K562 (cell line): ENCODE data around the gene DPH6. TPM values are rescaled to one million over a fixed set of nuclear protein-coding genes. Genes with fewer than 3 reads are reported as not detected.

Experiments used
- ATAC-seq: fragments of 200-7000 bp; cut with Tn5 transposase; 3 replicates; pipeline ENCODE4 v1.9.1; 2020; ENCODE audit warnings: moderate library complexity
- BruUV-seq: library from RNA; stranded (reverse); fragments of 400-500 nt; replicated peaks from 2 replicates; lab custom pipeline; 2021; lab: Mats Ljungman, UMichigan
- CTCF ChIA-PET: fragments of 300-600 bp; formaldehyde crosslinking; extraction: SDS; loops from one replicate; lab custom pipeline; 2021; ENCODE audit warnings: low intra/inter-chr PET ratio; lab: Yijun Ruan, JAX
- POLR2A ChIA-PET: fragments of 300-600, 350-650 bp; sonication (Branson Sonifier 250); formaldehyde crosslinking; extraction: SDS; loops from one replicate; lab custom pipeline; 2021; ENCODE audit warnings: antibody characterized with exemption, inconsistent platforms; lab: Yijun Ruan, JAX
- DNase-seq, 4 experiments: peaks; one replicate each; pipeline versions ENCODE4 v3.0.0 to v3.0.0-alpha.2; 2011 to 2018; ENCODE audit warnings: low spot score in 3 of 4, mixed read lengths in 3 of 4; ENCODE audit errors: extremely low read depth in 1 of 4
- FAIRE-seq: peaks from 2 replicates; lab custom pipeline; 2011; peaks lifted over from hg19 to GRCh38; lab: Jason Lieb, UNC
- H2AFZ ChIP-seq: 2 replicates; pipeline ENCODE4 v1.6.0; 2011; ENCODE audit warnings: low read depth, low read length, control low read depth, inconsistent platforms
- H3K27ac ChIP-seq: fragments of 200-600 bp; 3 replicates; pipeline ENCODE4 v1.8.0; 2011; ENCODE audit warnings: low read depth, mild to moderate bottlenecking, control low read depth, inconsistent platforms, low read length, moderate library complexity, mixed read lengths; ENCODE audit errors: extremely low read depth
- H3K27me3 ChIP-seq, 2 experiments: fragments of 300-600 bp in 1 of 2; 2 replicates in 1 of 2; 3 replicates in 1 of 2; pipeline versions ENCODE4 v1.6.0 to v1.8.0; 2011; ENCODE audit warnings: inconsistent platforms in 2 of 2, low read length in 2 of 2, mild to moderate bottlenecking in 1 of 2, mixed read lengths in 1 of 2, moderate library complexity in 1 of 2; ENCODE audit not compliant: control insufficient read depth in 2 of 2, insufficient read depth in 2 of 2
- H3K36me3 ChIP-seq: fragments of 300-600 bp; 3 replicates; pipeline ENCODE4 v1.8.0; 2011; ENCODE audit warnings: mild to moderate bottlenecking, low read length, inconsistent platforms; ENCODE audit not compliant: control insufficient read depth, insufficient read depth
- H3K4me1 ChIP-seq, 2 experiments: fragments of 200-600 bp in 1 of 2; replicated peaks in 1 of 2; 2 replicates in 1 of 2; 3 replicates in 1 of 2; pipeline versions ENCODE4 v1.5.1 to v1.8.0; 2011; ENCODE audit warnings: inconsistent platforms in 2 of 2, low read length in 2 of 2, mild to moderate bottlenecking in 1 of 2, mixed read lengths in 1 of 2, moderate library complexity in 1 of 2; ENCODE audit not compliant: control insufficient read depth in 2 of 2, insufficient read depth in 2 of 2
- H3K4me2 ChIP-seq: 2 replicates; pipeline ENCODE4 v1.6.1; 2011; ENCODE audit warnings: low read length, control low read depth, inconsistent platforms, mixed read lengths; ENCODE audit not compliant: insufficient read depth
- H3K4me3 ChIP-seq: fragments of 200-600 bp; sonication (generic), shearing (Covaris generic); 2 replicates; pipeline ENCODE4 v1.5.1; 2016; ENCODE audit warnings: control low read depth, inconsistent platforms
- H3K79me2 ChIP-seq: fragments of 200-600 bp; 3 replicates; pipeline ENCODE4 v1.8.0; 2011; ENCODE audit warnings: low read length, inconsistent platforms; ENCODE audit not compliant: control insufficient read depth, insufficient read depth
- H3K9ac ChIP-seq, 2 experiments: 2 replicates each; pipeline versions ENCODE4 v1.6.0 to v1.6.1; 2011; ENCODE audit warnings: low read depth in 2 of 2, low read length in 2 of 2, control low read depth in 1 of 2, inconsistent platforms in 1 of 2, mild to moderate bottlenecking in 1 of 2, mixed read lengths in 1 of 2; ENCODE audit not compliant: insufficient read depth in 1 of 2
- H3K9me1 ChIP-seq: one replicate; pipeline ENCODE4 v1.6.0; 2011; ENCODE audit warnings: inconsistent platforms, mild to moderate bottlenecking, low read length, moderate library complexity; ENCODE audit not compliant: control insufficient read depth, insufficient read depth
- H3K9me3 ChIP-seq: replicated peaks from 2 replicates; pipeline ENCODE4 v1.5.1; 2011; ENCODE audit warnings: low read depth, low read length, inconsistent platforms; ENCODE audit not compliant: control insufficient read depth, insufficient read depth
- H4K20me1 ChIP-seq: replicated peaks from 2 replicates; pipeline ENCODE4 v1.6.1; 2011; ENCODE audit warnings: low read length, inconsistent platforms, mixed read lengths; ENCODE audit not compliant: control insufficient read depth, insufficient read depth
- FOXJ3 ChIP-seq: sonication (generic); formaldehyde crosslinking; IDR thresholded peaks from 2 replicates; pipeline ENCODE4 v1.4.0; 2020; ENCODE audit warnings: mild to moderate bottlenecking, missing genetic modification reagents
- MEIS2 ChIP-seq: fragments of 450-650 bp; IDR thresholded peaks from 2 replicates; pipeline ENCODE4 v1.6.1; 2014; ENCODE audit warnings: mild to moderate bottlenecking; ENCODE audit not compliant: partially characterized antibody
- NCOA2 ChIP-seq, 2 experiments: fragments of 450-650 bp; IDR thresholded peaks; 2 replicates each; pipeline ENCODE4 v1.6.1; 2018; ENCODE audit warnings: mild to moderate bottlenecking in 2 of 2, moderate library complexity in 1 of 2; ENCODE audit not compliant: partially characterized antibody in 2 of 2
- WGBS: fragments of 100-300 bp; shearing (Covaris generic); methylation state at CpG from one replicate; pipeline ENCODE4 v1.1.6; 2016; ENCODE audit warnings: low coverage, mixed read lengths; ENCODE audit not compliant: insufficient coverage; ENCODE audit errors: missing lambda C conversion rate; 5-methylcytosine and 5-hydroxymethylcytosine counted together
- in situ Hi-C: fragments of 300-500 bp; cut with MboI; formaldehyde crosslinking; loops from 4 replicates; pipeline ENCODE4 v1.15.0; 2018; ENCODE audit warnings: inconsistent platforms, mixed read lengths
- intact Hi-C: fragments of 100-400 bp; cut with micrococcal nuclease; formaldehyde crosslinking; loops from 2 replicates; pipeline ENCODE4 v1.14.2; 2022
- polyA plus RNA-seq, 8 experiments: library from polyadenylated mRNA; depleted of rRNA in 4 of 8; stranded (reverse) in 5 of 8; unstranded in 3 of 8; fragments of >200 nt; fragmentation: Nextera tagmentation in 2 of 8; fragmentation: Illumina TruSeq in 1 of 8; extraction: Ambion mirVana in 2 of 8; extraction: Trizol in 1 of 8; gene quantifications; 2 replicates each; pipeline versions ENCODE4 v1.2.1 to v1.2.3, GENCODE V29; 2011 to 2014; ENCODE audit warnings: inconsistent platforms in 1 of 8, missing spikeins in 1 of 8
- total RNA-seq, 7 experiments: library from RNA; depleted of rRNA in 6 of 7; stranded (reverse); fragments of >200 nt in 6 of 7; fragmentation: Illumina TruSeq in 2 of 7; extraction: Trizol in 2 of 7; gene quantifications; 2 replicates each; pipeline versions ENCODE4 v1.2.1 to v1.2.3, GENCODE V29; 2011 to 2021; ENCODE audit warnings: low replicate concordance in 1 of 7
- TF ChIP-seq, protein P1 (sequence below): sonication (generic); formaldehyde crosslinking; IDR thresholded peaks from 2 replicates; pipeline ENCODE4 v1.8.1; 2023; ENCODE audit warnings: mild to moderate bottlenecking, missing genetic modification reagents
- TF ChIP-seq, protein P2 (sequence below): fragments of 450-650 bp; IDR thresholded peaks from 2 replicates; pipeline ENCODE4 v1.6.1; 2014; ENCODE audit warnings: low read depth, mild to moderate bottlenecking, moderate library complexity, borderline replicate concordance
- TF ChIP-seq, protein P3 (sequence below): fragments of 450-650 bp; IDR thresholded peaks from 2 replicates; pipeline ENCODE4 v1.6.1; 2016; ENCODE audit warnings: missing biosample characterization, missing genetic modification characterization

Gene DPH6
- total and polyA plus RNA-seq, 9 of the 15 experiments (the other 6 are each of a cell fraction or from before 2014, with no cell fraction given): 10.1 to 69.1 (median 18.8) TPM

DNA sequence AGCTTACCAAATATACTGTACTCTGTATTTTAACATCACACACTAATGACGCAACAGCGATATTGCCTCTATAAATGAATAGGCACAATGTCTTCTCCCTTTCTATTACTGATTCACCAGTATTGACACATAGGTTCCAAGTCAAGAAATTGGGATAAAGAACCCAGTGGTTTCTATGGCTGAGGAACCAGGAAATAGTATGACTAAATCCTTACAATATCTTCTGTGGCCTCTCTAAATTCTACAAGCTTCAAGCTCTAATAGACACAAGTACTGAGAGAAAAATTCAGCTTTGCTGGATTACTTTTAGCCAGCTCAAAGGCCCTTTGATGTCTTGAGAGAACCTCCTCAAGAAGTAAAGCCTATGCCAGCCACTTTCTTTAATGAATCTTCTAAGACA, 162.5 kb downstream of the DPH6 start:
- Histone ChIP-seq H3K4me2 (no peak overlapping the region), H3K79me2 (no peaks in the 10 kb centered on the region), H4K20me1 (no peaks in the 10 kb centered on the region), H3K9me1 (no peaks in the 10 kb centered on the region), H2AFZ (no peak overlapping the region), H3K27ac (no peak overlapping the region), H3K4me3 (no peak overlapping the region), H3K9me3 (no peaks in the 10 kb centered on the region), H3K9ac (no peak overlapping the region), H3K27me3 (no peaks in the 10 kb centered on the region), H3K4me1 (no peaks in the 10 kb centered on the region), H3K36me3 (no peaks in the 10 kb centered on the region)
- WGBS: 96% methylated on average over 2 of the region's 2 CpGs
- no peak for ATAC-seq
- TF ChIP-seq, protein P1, sequence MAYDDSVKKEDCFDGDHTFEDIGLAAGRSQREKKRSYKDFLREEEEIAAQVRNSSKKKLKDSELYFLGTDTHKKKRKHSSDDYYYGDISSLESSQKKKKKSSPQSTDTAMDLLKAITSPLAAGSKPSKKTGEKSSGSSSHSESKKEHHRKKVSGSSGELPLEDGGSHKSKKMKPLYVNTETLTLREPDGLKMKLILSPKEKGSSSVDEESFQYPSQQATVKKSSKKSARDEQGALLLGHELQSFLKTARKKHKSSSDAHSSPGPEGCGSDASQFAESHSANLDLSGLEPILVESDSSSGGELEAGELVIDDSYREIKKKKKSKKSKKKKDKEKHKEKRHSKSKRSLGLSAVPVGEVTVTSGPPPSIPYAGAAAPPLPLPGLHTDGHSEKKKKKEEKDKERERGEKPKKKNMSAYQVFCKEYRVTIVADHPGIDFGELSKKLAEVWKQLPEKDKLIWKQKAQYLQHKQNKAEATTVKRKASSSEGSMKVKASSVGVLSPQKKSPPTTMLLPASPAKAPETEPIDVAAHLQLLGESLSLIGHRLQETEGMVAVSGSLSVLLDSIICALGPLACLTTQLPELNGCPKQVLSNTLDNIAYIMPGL (CRISPR knock-in tag): no peak
- TF ChIP-seq, protein P2, sequence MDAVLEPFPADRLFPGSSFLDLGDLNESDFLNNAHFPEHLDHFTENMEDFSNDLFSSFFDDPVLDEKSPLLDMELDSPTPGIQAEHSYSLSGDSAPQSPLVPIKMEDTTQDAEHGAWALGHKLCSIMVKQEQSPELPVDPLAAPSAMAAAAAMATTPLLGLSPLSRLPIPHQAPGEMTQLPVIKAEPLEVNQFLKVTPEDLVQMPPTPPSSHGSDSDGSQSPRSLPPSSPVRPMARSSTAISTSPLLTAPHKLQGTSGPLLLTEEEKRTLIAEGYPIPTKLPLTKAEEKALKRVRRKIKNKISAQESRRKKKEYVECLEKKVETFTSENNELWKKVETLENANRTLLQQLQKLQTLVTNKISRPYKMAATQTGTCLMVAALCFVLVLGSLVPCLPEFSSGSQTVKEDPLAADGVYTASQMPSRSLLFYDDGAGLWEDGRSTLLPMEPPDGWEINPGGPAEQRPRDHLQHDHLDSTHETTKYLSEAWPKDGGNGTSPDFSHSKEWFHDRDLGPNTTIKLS: no peak
- TF ChIP-seq FOXJ3 (CRISPR knock-in tag) (no peak), NCOA2 (IDR thresholded peaks at IDR 0.05; ENCODE audit: partially characterized antibody in 2 of 2) (no peak), MEIS2 (no peak)
- TF ChIP-seq, protein P3, sequence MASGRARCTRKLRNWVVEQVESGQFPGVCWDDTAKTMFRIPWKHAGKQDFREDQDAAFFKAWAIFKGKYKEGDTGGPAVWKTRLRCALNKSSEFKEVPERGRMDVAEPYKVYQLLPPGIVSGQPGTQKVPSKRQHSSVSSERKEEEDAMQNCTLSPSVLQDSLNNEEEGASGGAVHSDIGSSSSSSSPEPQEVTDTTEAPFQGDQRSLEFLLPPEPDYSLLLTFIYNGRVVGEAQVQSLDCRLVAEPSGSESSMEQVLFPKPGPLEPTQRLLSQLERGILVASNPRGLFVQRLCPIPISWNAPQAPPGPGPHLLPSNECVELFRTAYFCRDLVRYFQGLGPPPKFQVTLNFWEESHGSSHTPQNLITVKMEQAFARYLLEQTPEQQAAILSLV (tag): no peak
- FAIRE-seq: no peak
- POLR2A ChIA-PET: no interaction called here
- BruUV-seq: no TSS peak
- DNase-seq: no peak
- CTCF ChIA-PET: no interaction called here
- in situ Hi-C loops: no loop called here
- intact Hi-C loops: no loop called here
